A673 (cell line): ENCODE measurements around the gene C1QTNF9. TPM values are rescaled to one million over a fixed set of nuclear protein-coding genes. Genes with fewer than 3 reads are reported as not detected.

Experiments
- BruUV-seq: library from RNA; stranded (reverse); fragments of 400-500 nt; replicated peaks from 2 replicates; lab custom pipeline; 2021; lab: Mats Ljungman, UMichigan
- CTCF ChIA-PET: fragments of 300-600 bp; sonication (Branson Sonifier 250); formaldehyde crosslinking; loops from one replicate; lab custom pipeline; 2022; ENCODE audit warnings: antibody characterized with exemption; lab: Charles Lee
- POLR2A ChIA-PET: fragments of 300-600 bp; sonication (Branson Sonifier 250); formaldehyde crosslinking; loops from one replicate; lab custom pipeline; 2022; ENCODE audit warnings: antibody characterized with exemption; ENCODE audit not compliant: low non-redundant PET; lab: Charles Lee
- DNase-seq: peaks from one replicate; pipeline ENCODE4 v3.0.0-alpha.2; 2015; ENCODE audit warnings: low spot score
- H3K27ac ChIP-seq: fragments of 200-600 bp; sonication (generic); 2 replicates; pipeline ENCODE4 v1.5.1; 2016; ENCODE audit warnings: mixed run types, low read depth, mild to moderate bottlenecking, mixed read lengths, antibody characterized with exemption, low read length; ENCODE audit not compliant: poor library complexity, severe bottlenecking
- H3K27me3 ChIP-seq: fragments of 200-600 bp; sonication (generic); replicated peaks from 2 replicates; pipeline ENCODE4 v1.6.1; 2017; ENCODE audit warnings: mixed run types, low read depth, mild to moderate bottlenecking, mixed read lengths, antibody characterized with exemption, low read length; ENCODE audit not compliant: insufficient read depth, poor library complexity
- H3K36me3 ChIP-seq: fragments of 200-600 bp; sonication (generic); 2 replicates; pipeline ENCODE4 v1.6.1; 2016; ENCODE audit warnings: mixed run types, mild to moderate bottlenecking, mixed read lengths, antibody characterized with exemption, low read length; ENCODE audit not compliant: insufficient read depth, poor library complexity, severe bottlenecking
- H3K4me1 ChIP-seq: fragments of 200-600 bp; sonication (generic); 2 replicates; pipeline ENCODE4 v1.6.1; 2017; ENCODE audit warnings: mixed run types, mild to moderate bottlenecking, mixed read lengths, antibody characterized with exemption, low read length; ENCODE audit not compliant: insufficient read depth, poor library complexity, severe bottlenecking
- H3K4me3 ChIP-seq: fragments of 200-600 bp; sonication (generic); 2 replicates; pipeline ENCODE4 v1.5.1; 2016; ENCODE audit warnings: low read depth, mixed run types, mild to moderate bottlenecking, mixed read lengths, low read length; ENCODE audit not compliant: poor library complexity, severe bottlenecking
- H3K9me3 ChIP-seq: fragments of 200-600 bp; sonication (generic); 2 replicates; pipeline ENCODE4 v1.6.1; 2016; ENCODE audit warnings: mixed run types, low read depth, mild to moderate bottlenecking, mixed read lengths, antibody characterized with exemption, low read length; ENCODE audit not compliant: poor library complexity, severe bottlenecking
- EZH2 ChIP-seq: fragments of 200-600 bp; sonication (generic); IDR thresholded peaks from 2 replicates; pipeline ENCODE4 v1.6.1; 2017; ENCODE audit warnings: borderline replicate concordance, low read depth, mild to moderate bottlenecking, mixed read lengths, antibody characterized with exemption, low read length; ENCODE audit not compliant: poor library complexity, severe bottlenecking
- intact Hi-C: fragments of 100-400 bp; cut with micrococcal nuclease; formaldehyde crosslinking; loops from one replicate; pipeline ENCODE4 v1.10.0; 2022; ENCODE audit not compliant: unreplicated experiment
- total RNA-seq: library from RNA; stranded (reverse); gene quantifications from 2 replicates; pipeline ENCODE4 v1.2.3, GENCODE V29; 2021
- TF ChIP-seq, protein P1 (sequence below): fragments of 300-800, 200-600 bp; sonication (generic); conservative IDR thresholded peaks from 2 replicates; pipeline ENCODE4 v1.5.1; 2017; ENCODE audit warnings: low read depth, mild to moderate bottlenecking, antibody characterized with exemption, low read length, moderate library complexity, mixed read lengths

C1QTNF9 gene
- total RNA-seq, 1 experiment from 2014 or later: 0.34 TPM

GRCh38 chr13:24271601-24272451 is 37.6 kb upstream of the C1QTNF9 start:
- Histone ChIP-seq H3K27me3 (no peaks in the 10 kb centered on the region), H3K4me1 (peaks cover 43% of the 10 kb centered on the region), H3K4me3 (peak overlapping the region; percentile 53), H3K27ac (peak overlapping the region; percentile 97), H3K36me3 (no peaks in the 10 kb centered on the region), H3K9me3 (no peaks in the 10 kb centered on the region)
- no TSS peak for BruUV-seq
- TF ChIP-seq, protein P1, sequence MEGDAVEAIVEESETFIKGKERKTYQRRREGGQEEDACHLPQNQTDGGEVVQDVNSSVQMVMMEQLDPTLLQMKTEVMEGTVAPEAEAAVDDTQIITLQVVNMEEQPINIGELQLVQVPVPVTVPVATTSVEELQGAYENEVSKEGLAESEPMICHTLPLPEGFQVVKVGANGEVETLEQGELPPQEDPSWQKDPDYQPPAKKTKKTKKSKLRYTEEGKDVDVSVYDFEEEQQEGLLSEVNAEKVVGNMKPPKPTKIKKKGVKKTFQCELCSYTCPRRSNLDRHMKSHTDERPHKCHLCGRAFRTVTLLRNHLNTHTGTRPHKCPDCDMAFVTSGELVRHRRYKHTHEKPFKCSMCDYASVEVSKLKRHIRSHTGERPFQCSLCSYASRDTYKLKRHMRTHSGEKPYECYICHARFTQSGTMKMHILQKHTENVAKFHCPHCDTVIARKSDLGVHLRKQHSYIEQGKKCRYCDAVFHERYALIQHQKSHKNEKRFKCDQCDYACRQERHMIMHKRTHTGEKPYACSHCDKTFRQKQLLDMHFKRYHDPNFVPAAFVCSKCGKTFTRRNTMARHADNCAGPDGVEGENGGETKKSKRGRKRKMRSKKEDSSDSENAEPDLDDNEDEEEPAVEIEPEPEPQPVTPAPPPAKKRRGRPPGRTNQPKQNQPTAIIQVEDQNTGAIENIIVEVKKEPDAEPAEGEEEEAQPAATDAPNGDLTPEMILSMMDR: no peak
- no peak for TF ChIP-seq EZH2
- DNase-seq: peak; percentile 78
- ChIA-PET POLR2A (no interaction called here), CTCF (no interaction called here)
- intact Hi-C loops: loop anchor here (2.0 kb wide), 1 partner anchor 39 kb away; no protein-coding TSS in a partner anchor

DNA sequence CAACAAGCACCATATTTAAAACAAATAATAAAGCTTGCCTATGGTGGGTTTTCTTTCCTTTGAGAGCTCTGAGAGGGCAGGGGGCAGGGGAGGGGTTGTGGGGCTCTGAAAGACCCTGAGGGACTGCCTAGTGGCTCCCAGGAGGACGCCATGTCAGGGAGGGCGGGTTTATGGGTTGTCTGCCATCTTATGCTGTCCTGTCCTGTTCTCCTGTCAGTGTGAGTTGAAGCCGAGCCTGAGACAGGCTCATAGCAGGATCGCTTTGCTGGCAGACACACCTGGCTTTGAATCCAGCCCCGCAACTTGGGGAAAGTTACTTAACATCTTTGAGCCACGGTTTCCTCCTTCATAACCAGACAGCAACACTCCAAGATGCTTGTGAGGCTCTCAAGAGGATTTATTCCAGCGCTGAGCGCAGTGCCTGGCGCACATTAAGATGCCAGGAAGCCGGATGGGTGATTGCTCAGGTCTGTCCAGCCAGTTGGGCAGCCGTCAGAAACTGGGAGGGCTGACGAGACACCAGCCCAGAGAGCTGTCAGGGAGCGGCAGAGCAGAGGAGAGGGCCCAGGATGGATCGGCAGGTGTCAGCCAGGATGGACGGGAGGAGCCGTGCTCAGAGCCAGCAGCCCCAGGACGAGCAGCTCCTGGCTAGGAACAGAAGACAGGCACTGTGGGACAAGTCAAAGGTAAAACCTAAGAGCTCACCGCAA is 36.8 kb upstream of the C1QTNF9 start:
- Histone ChIP-seq H3K27ac (peak overlapping the region; percentile 97), H3K36me3 (no peaks in the 10 kb centered on the region), H3K4me3 (peak overlapping the region; percentile 53), H3K9me3 (no peaks in the 10 kb centered on the region), H3K27me3 (no peaks in the 10 kb centered on the region), H3K4me1 (peaks cover 50% of the 10 kb centered on the region)
- intact Hi-C loops: no loop called here
- TSS peak; percentile 42 for BruUV-seq
- POLR2A ChIA-PET: no interaction called here
- TF ChIP-seq EZH2: no peak
- TF ChIP-seq, protein P1: no peak
- CTCF ChIA-PET: no interaction called here
- DNase-seq: peak; percentile 53

DNA sequence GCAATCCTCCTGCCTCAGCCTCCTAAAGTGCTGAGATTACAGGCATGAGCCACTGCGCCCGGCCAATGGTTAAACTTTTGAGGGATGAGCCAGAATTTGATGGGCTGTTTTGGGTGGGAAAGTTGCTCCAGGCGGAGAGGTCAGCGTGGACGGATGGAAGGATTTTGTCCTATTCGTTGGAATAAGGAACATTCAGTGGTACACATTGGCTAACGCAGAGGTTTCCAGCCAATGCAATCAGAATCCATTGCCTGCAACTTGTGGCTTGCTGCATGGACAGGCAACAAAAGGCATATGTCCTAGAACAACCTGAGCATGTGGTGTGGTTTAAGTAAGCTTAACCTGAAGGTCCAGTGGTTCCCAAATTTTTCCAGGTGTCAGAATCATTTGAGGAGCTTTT is 35.5 kb upstream of the C1QTNF9 start:
- CTCF ChIA-PET: no interaction called here
- no peak for TF ChIP-seq EZH2
- TF ChIP-seq, protein P1: no peak
- peaks cover 60% of the 10 kb centered on the region for H3K4me1 ChIP-seq
- H3K27me3 ChIP-seq: no peaks in the 10 kb centered on the region
- DNase-seq: no peak
- no TSS peak for BruUV-seq
- peak overlapping the region; percentile 97 for H3K27ac ChIP-seq
- no peaks in the 10 kb centered on the region for H3K36me3 ChIP-seq
- POLR2A ChIA-PET: no interaction called here
- intact Hi-C loops: no loop called here
- peak overlapping the region; percentile 53 for H3K4me3 ChIP-seq
- H3K9me3 ChIP-seq: no peaks in the 10 kb centered on the region
